SK-N-SH treated with all-trans-retinoic acid at 6 μM for 48 hours (cell line): ENCODE results near the gene ELFN1.

ENCODE experiments used
- ATAC-seq: fragments of 200-7000 bp; cut with Tn5 transposase; 3 replicates; pipeline ENCODE4 v1.9.1; 2020; ENCODE audit warnings: mild to moderate bottlenecking, moderate library complexity
- BACH2 ChIP-seq: fragments of 250-450 bp; sonication (Bioruptor Pico); IDR thresholded peaks from 2 replicates; pipeline ENCODE4 v1.9.0; 2021; ENCODE audit warnings: mild to moderate bottlenecking, borderline replicate concordance
- CSDC2 ChIP-seq: fragments of 250-450 bp; sonication (Bioruptor Pico); IDR thresholded peaks from 2 replicates; pipeline ENCODE4 v1.5.0; 2020; ENCODE audit warnings: mild to moderate bottlenecking, moderate library complexity
- ESRRG ChIP-seq: fragments of 250-450 bp; sonication (Bioruptor Pico); IDR thresholded peaks from 2 replicates; pipeline ENCODE4 v1.6.1; 2021; ENCODE audit warnings: mild to moderate bottlenecking
- GLIS3 ChIP-seq: fragments of 250-450 bp; sonication (Bioruptor Pico); IDR thresholded peaks from 2 replicates; pipeline ENCODE4 v1.5.0; 2020; ENCODE audit warnings: mild to moderate bottlenecking, moderate library complexity
- ISL1 ChIP-seq: fragments of 250-450 bp; sonication (Bioruptor Pico); IDR thresholded peaks from 2 replicates; pipeline ENCODE4 v2.1.2; 2022; ENCODE audit warnings: mild to moderate bottlenecking, moderate library complexity
- PPARA ChIP-seq: fragments of 250-450 bp; sonication (Bioruptor Pico); IDR thresholded peaks from 2 replicates; pipeline ENCODE4 v1.5.0; 2020; ENCODE audit warnings: mild to moderate bottlenecking, borderline replicate concordance
- RARB ChIP-seq: fragments of 250-450 bp; sonication (Bioruptor Pico); IDR thresholded peaks from 2 replicates; pipeline ENCODE4 v1.8.0; 2021; ENCODE audit warnings: mild to moderate bottlenecking, moderate library complexity
- TOX ChIP-seq: fragments of 250-450 bp; sonication (Bioruptor Pico); IDR thresholded peaks from 2 replicates; pipeline ENCODE4 v1.8.0; 2021; ENCODE audit warnings: mild to moderate bottlenecking, moderate library complexity, borderline replicate concordance
- ZC3H10 ChIP-seq: fragments of 250-450 bp; sonication (Bioruptor Pico); IDR thresholded peaks from 2 replicates; pipeline ENCODE4 v1.5.1; 2021; ENCODE audit warnings: mild to moderate bottlenecking, moderate library complexity
- ZNF565 ChIP-seq: fragments of 450-650 bp; formaldehyde crosslinking; conservative IDR thresholded peaks from 2 replicates; pipeline ENCODE4 v1.5.0; 2020; ENCODE audit warnings: low read depth, mild to moderate bottlenecking, moderate library complexity
- ZNF8 ChIP-seq: fragments of 450-650 bp; formaldehyde crosslinking; IDR thresholded peaks from 2 replicates; pipeline ENCODE4 v1.5.0; 2020; ENCODE audit warnings: mild to moderate bottlenecking, moderate library complexity
- TF ChIP-seq, protein P1 (sequence below): fragments of 250-450 bp; sonication (Bioruptor Pico); IDR thresholded peaks from 2 replicates; pipeline ENCODE4 v1.5.1; 2021; ENCODE audit warnings: mild to moderate bottlenecking, moderate library complexity
- TF ChIP-seq, protein P2 (sequence below): fragments of 250-450 bp; sonication (Bioruptor Pico); IDR thresholded peaks from 2 replicates; pipeline ENCODE4 v1.5.1; 2020; ENCODE audit warnings: low read depth, mild to moderate bottlenecking, moderate library complexity
- TF ChIP-seq, protein P3 (sequence below): fragments of 250-450 bp; sonication (Bioruptor Pico); IDR thresholded peaks from 2 replicates; pipeline ENCODE4 v1.8.0; 2020; ENCODE audit warnings: mild to moderate bottlenecking, moderate library complexity, borderline replicate concordance
- TF ChIP-seq, protein P4 (sequence below): fragments of 250-450 bp; sonication (Bioruptor Pico); IDR thresholded peaks from 2 replicates; pipeline ENCODE4 v1.8.0; 2021; ENCODE audit warnings: low read depth, mild to moderate bottlenecking, moderate library complexity, borderline replicate concordance
- TF ChIP-seq, protein P5 (sequence below): fragments of 250-450 bp; sonication (Bioruptor Pico); IDR thresholded peaks from 2 replicates; pipeline ENCODE4 v1.5.0; 2020; ENCODE audit warnings: mild to moderate bottlenecking, moderate library complexity

ELFN1 gene

DNA sequence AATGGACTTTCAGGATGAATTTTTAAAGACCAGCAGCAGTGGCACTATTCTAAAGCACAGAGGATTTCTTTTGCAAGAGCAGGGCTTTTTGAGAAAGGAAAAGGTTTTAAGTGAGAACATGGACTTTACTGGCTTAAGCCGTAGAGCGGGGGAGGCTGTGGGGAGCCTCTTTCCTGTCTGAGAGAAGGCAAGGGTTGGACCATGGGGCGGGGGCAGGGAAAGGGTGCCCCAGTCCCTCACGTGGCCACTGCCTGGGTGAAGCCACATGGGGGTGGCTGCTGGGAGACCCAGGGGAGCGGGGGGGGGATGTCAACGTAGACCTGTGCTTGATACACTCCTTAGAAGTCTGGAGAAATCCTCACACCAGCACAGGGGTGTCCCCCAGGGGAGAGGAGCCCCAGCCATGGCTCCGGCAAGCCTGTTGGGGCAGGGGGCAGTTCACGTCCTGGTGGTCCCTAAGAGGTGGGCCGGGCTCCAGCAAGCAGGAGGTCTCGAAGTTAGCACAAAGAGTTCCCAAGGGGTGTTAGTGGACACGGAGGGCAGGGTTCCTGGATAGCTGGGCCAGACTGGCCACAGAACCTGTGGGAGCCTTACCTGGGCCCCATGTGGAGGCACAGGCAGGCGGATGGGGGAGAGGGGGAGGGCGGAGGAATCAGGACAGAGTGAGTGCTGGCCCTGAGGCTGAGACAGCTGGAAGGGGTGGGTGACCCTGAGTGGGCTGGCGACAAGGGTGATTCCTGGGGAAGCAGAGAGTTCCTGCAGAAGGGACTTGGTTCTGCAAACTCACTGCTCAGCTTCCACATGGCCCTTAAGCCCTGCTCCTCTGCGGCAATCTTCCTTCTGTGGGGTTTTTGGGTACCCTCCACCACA, 36.9 kb upstream of the ELFN1 start (continued):
- TF ChIP-seq, protein P1, sequence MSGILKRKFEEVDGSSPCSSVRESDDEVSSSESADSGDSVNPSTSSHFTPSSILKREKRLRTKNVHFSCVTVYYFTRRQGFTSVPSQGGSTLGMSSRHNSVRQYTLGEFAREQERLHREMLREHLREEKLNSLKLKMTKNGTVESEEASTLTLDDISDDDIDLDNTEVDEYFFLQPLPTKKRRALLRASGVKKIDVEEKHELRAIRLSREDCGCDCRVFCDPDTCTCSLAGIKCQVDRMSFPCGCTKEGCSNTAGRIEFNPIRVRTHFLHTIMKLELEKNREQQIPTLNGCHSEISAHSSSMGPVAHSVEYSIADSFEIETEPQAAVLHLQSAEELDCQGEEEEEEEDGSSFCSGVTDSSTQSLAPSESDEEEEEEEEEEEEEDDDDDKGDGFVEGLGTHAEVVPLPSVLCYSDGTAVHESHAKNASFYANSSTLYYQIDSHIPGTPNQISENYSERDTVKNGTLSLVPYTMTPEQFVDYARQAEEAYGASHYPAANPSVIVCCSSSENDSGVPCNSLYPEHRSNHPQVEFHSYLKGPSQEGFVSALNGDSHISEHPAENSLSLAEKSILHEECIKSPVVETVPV (CRISPR knock-in tag), result no peak
- TF ChIP-seq ZC3H10 (CRISPR knock-in tag), result no peak
- no peak for TF ChIP-seq ISL1 (CRISPR knock-in tag)
- TF ChIP-seq PPARA (CRISPR knock-in tag), result no peak
- TF ChIP-seq GLIS3 (CRISPR knock-in tag), result no peak
- no peak for TF ChIP-seq TOX (CRISPR knock-in tag)
- no peak for TF ChIP-seq ZNF8 (CRISPR knock-in tag)
- TF ChIP-seq, protein P2, sequence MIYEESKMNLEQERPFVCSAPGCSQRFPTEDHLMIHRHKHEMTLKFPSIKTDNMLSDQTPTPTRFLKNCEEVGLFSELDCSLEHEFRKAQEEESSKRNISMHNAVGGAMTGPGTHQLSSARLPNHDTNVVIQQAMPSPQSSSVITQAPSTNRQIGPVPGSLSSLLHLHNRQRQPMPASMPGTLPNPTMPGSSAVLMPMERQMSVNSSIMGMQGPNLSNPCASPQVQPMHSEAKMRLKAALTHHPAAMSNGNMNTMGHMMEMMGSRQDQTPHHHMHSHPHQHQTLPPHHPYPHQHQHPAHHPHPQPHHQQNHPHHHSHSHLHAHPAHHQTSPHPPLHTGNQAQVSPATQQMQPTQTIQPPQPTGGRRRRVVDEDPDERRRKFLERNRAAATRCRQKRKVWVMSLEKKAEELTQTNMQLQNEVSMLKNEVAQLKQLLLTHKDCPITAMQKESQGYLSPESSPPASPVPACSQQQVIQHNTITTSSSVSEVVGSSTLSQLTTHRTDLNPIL (CRISPR knock-in tag), result no peak
- TF ChIP-seq, protein P3, sequence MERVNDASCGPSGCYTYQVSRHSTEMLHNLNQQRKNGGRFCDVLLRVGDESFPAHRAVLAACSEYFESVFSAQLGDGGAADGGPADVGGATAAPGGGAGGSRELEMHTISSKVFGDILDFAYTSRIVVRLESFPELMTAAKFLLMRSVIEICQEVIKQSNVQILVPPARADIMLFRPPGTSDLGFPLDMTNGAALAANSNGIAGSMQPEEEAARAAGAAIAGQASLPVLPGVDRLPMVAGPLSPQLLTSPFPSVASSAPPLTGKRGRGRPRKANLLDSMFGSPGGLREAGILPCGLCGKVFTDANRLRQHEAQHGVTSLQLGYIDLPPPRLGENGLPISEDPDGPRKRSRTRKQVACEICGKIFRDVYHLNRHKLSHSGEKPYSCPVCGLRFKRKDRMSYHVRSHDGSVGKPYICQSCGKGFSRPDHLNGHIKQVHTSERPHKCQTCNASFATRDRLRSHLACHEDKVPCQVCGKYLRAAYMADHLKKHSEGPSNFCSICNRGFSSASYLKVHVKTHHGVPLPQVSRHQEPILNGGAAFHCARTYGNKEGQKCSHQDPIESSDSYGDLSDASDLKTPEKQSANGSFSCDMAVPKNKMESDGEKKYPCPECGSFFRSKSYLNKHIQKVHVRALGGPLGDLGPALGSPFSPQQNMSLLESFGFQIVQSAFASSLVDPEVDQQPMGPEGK, result no peak
- no peak for TF ChIP-seq CSDC2
- TF ChIP-seq, all 23 proteins: peak for 0

DNA sequence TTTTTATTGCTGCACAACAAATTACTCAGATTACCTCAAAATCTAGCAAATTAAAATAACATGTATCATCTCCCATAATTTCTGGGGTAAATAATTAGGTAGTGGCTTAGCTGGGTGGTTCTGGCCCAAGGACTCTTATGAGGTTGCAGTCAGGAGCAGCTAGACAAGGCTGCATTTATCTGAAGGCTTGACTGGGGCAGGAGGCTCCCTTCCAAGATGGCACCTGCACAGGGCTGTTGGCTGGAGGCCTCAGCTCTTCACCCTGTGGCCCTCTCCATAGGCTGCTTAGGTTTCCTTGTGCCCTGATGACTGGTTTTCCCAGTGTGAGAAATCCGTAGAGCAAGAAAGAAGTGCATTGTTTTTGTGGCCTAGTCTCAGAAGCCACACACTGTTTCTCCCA, 34.7 kb upstream of the ELFN1 start:
- no peak for ATAC-seq
- no peak for TF ChIP-seq ESRRG (CRISPR knock-in tag)
- TF ChIP-seq ZNF565 (CRISPR knock-in tag), result 0 out of 2 replicates have a peak, but pooled peaks have one; percentile 61

DNA sequence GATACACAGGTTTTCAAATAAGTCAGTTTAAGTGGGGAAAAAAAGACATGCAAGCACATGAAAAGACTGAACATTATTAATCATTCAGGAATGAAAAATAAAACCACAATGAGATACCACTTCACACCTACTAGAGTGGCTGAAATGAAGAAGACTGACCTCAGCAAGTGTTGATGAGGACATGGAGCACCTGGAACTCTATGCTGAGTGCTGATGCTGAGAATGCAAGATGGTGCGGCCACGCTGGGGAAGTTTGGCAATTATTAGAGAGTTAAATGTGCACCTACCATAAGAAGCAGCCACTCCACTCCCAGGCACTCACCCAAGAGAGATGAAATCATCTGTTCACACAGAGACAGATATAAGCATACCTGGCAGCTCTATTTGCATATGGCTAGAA, 32.9 kb upstream of the ELFN1 start:
- ATAC-seq, result no peak
- TF ChIP-seq, protein P4, sequence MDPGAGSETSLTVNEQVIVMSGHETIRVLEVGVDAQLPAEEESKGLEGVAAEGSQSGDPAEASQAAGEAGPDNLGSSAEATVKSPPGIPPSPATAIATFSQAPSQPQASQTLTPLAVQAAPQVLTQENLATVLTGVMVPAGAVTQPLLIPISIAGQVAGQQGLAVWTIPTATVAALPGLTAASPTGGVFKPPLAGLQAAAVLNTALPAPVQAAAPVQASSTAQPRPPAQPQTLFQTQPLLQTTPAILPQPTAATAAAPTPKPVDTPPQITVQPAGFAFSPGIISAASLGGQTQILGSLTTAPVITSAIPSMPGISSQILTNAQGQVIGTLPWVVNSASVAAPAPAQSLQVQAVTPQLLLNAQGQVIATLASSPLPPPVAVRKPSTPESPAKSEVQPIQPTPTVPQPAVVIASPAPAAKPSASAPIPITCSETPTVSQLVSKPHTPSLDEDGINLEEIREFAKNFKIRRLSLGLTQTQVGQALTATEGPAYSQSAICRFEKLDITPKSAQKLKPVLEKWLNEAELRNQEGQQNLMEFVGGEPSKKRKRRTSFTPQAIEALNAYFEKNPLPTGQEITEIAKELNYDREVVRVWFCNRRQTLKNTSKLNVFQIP, result no peak
- TF ChIP-seq RARB (CRISPR knock-in tag) (no peak), ZC3H10 (CRISPR knock-in tag) (no peak), ZNF8 (CRISPR knock-in tag) (no peak)
- TF ChIP-seq, protein P1 (CRISPR knock-in tag), result no peak

DNA sequence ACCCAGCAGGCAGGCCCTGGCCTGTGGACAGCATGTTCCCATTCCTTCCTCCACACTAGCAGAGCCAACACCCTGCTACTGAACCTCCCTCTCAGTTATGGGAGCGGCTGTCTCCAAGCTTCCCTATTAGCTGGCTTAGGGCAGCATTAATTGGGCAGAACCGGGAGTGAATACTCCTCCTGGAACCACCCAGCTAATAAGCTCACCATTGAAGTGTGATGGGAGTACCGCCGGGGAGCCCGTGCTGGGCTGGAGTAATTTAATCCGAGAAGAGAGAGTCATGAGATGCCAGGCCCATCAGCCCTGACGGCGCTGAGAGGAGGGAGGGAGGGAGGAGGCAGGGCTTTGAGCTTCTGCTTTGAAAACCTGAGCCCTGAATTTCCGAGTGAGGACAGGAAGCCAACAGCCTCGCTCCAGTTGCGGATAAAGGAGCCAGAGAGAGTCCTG, 31.8 kb upstream of the ELFN1 start:
- ATAC-seq, result no peak
- TF ChIP-seq BACH2 (CRISPR knock-in tag) (no peak), TOX (CRISPR knock-in tag) (no peak), ZNF565 (CRISPR knock-in tag) (no peak), PPARA (CRISPR knock-in tag) (no peak), ISL1 (CRISPR knock-in tag) (no peak), ZNF8 (CRISPR knock-in tag) (no peak)
- TF ChIP-seq, protein P1 (CRISPR knock-in tag), result no peak
- TF ChIP-seq, protein P4, result no peak
- TF ChIP-seq, protein P5, sequence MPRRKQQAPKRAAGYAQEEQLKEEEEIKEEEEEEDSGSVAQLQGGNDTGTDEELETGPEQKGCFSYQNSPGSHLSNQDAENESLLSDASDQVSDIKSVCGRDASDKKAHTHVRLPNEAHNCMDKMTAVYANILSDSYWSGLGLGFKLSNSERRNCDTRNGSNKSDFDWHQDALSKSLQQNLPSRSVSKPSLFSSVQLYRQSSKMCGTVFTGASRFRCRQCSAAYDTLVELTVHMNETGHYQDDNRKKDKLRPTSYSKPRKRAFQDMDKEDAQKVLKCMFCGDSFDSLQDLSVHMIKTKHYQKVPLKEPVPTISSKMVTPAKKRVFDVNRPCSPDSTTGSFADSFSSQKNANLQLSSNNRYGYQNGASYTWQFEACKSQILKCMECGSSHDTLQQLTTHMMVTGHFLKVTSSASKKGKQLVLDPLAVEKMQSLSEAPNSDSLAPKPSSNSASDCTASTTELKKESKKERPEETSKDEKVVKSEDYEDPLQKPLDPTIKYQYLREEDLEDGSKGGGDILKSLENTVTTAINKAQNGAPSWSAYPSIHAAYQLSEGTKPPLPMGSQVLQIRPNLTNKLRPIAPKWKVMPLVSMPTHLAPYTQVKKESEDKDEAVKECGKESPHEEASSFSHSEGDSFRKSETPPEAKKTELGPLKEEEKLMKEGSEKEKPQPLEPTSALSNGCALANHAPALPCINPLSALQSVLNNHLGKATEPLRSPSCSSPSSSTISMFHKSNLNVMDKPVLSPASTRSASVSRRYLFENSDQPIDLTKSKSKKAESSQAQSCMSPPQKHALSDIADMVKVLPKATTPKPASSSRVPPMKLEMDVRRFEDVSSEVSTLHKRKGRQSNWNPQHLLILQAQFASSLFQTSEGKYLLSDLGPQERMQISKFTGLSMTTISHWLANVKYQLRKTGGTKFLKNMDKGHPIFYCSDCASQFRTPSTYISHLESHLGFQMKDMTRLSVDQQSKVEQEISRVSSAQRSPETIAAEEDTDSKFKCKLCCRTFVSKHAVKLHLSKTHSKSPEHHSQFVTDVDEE (CRISPR knock-in tag), result no peak
